ENCODE measurements around the gene SGIP1. TPM values are rescaled to one million over a fixed set of nuclear protein-coding genes. Genes with fewer than 3 reads are reported as not detected.
"Not testable (repeated sequence)": the region's sequence is repeated elsewhere in the genome, so short reads cannot be mapped to it uniquely, and the experiment has no call there.

SGIP1 gene
- total and polyA plus RNA-seq, 2 donors (not counting 3 experiments of a cell fraction or from before 2014, with no cell fraction given) = 30.9 to 68.9 TPM

GRCh38 chr1:66734531-66734930 lies 200.6 kb downstream of the SGIP1 start:
- intact Hi-C loops (cut with micrococcal nuclease); H3K27me3 ChIP-seq (ENCODE audit: control insufficient read depth in 2 of 2, insufficient read depth in 2 of 2, low read length in 2 of 2); dilution Hi-C loops (cut with MboI; ENCODE audit: extremely low pct_ligation_motif_present, low sequenced_read_pairs); H2AFZ ChIP-seq (ENCODE audit: low read depth, low read length); H3K4me2 ChIP-seq (ENCODE audit: insufficient read depth, low read length); H3K4me3 ChIP-seq (replicated peaks in 1 of 3; ENCODE audit: insufficient read depth in 1 of 3, low read depth in 1 of 3, low read length in 3 of 3); H3K9me1 ChIP-seq (replicated peaks; ENCODE audit: control insufficient read depth, extremely low read depth, insufficient read depth, low read length); H3K36me3 ChIP-seq (ENCODE audit: control insufficient read depth in 2 of 2, extremely low read depth in 1 of 2, insufficient read depth in 2 of 2, low read length in 2 of 2); H3K27ac ChIP-seq (ENCODE audit: insufficient read depth, low read depth, low read length); H3K79me2 ChIP-seq (ENCODE audit: control insufficient read depth, insufficient read depth, low read length); DNase-seq (ENCODE audit: low read depth, low spot score); BruUV-seq (replicated peaks); H3K9me3 ChIP-seq (replicated peaks; ENCODE audit: control insufficient read depth, insufficient read depth, low read length); POLR2A ChIA-PET; H3K9ac ChIP-seq (replicated peaks; ENCODE audit: extremely low read depth, insufficient read depth, low read length); FAIRE-seq; H4K20me1 ChIP-seq (replicated peaks; ENCODE audit: control insufficient read depth, extremely low read depth, insufficient read depth, low read length): not testable (repeated sequence)
- peaks cover 25% of the 10 kb centered on the region for H3K4me1 ChIP-seq (ENCODE audit: control insufficient read depth, extremely low read depth, insufficient read depth, low read length)
- CTCF ChIA-PET = interaction anchor here (0.7 to 3.1 kb wide), 7 partner anchors 8 to 284 kb away, joined by 3 to 38 read pairs (median 14); partner anchors contain the start of genes DYNLT5 and SGIP1

GRCh38 chr1:66737836-66738235 lies 203.9 kb downstream of the SGIP1 start:
- DNase-seq (ENCODE audit: low read depth, low spot score) (no peak), FAIRE-seq (no peak)
- no peaks in the 10 kb centered on the region for H3K9me1 ChIP-seq (replicated peaks; ENCODE audit: control insufficient read depth, extremely low read depth, insufficient read depth, low read length)
- intact Hi-C loops (cut with micrococcal nuclease) = no loop called here
- no peaks in the 10 kb centered on the region for H4K20me1 ChIP-seq (replicated peaks; ENCODE audit: control insufficient read depth, extremely low read depth, insufficient read depth, low read length)
- no peak overlapping the region for H3K9ac ChIP-seq (replicated peaks; ENCODE audit: extremely low read depth, insufficient read depth, low read length)
- H3K36me3 ChIP-seq (ENCODE audit: control insufficient read depth in 2 of 2, extremely low read depth in 1 of 2, insufficient read depth in 2 of 2, low read length in 2 of 2) = no peaks in the 10 kb centered on the region
- CTCF ChIA-PET = interaction anchor here (1.3 to 2.3 kb wide), 5 partner anchors 8 to 16 kb away, joined by 3 to 7 read pairs (median 4); no protein-coding TSS in a partner anchor
- peaks cover 9% of the 10 kb centered on the region for H3K4me1 ChIP-seq (ENCODE audit: control insufficient read depth, extremely low read depth, insufficient read depth, low read length)
- no TSS peak for BruUV-seq (replicated peaks)
- no peak overlapping the region for H3K27ac ChIP-seq (ENCODE audit: insufficient read depth, low read depth, low read length)
- H3K9me3 ChIP-seq (replicated peaks; ENCODE audit: control insufficient read depth, insufficient read depth, low read length) = no peaks in the 10 kb centered on the region
- no peak overlapping the region for H2AFZ ChIP-seq (ENCODE audit: low read depth, low read length)
- dilution Hi-C loops (cut with MboI; ENCODE audit: extremely low pct_ligation_motif_present, low sequenced_read_pairs) = no loop called here
- TF ChIP-seq POLR2AphosphoS5 (IDR thresholded peaks at IDR 0.05; ENCODE audit: insufficient read depth, low read depth, low read length) = no peak
- no peak for TF ChIP-seq MAX (IDR thresholded peaks at IDR 0.05; ENCODE audit: insufficient read depth, insufficient read length)
- no peak for TF ChIP-seq CTCF (IDR thresholded peaks at IDR 0.05; ENCODE audit: extremely low read depth in 1 of 2, insufficient read depth in 1 of 2, low read depth in 1 of 2, low read length in 2 of 2)
- TF ChIP-seq FOS (IDR thresholded peaks at IDR 0.05; ENCODE audit: borderline replicate concordance, insufficient read depth, low read length) = no peak
- no peak for TF ChIP-seq EZH2 (IDR thresholded peaks at IDR 0.05; ENCODE audit: borderline replicate concordance, low read depth, low read length, severe bottlenecking)
- no peak for TF ChIP-seq POLR2A (IDR thresholded peaks at IDR 0.05; ENCODE audit: low read depth, low read length)
- TF ChIP-seq MYC (IDR thresholded peaks at IDR 0.05; ENCODE audit: low read depth, low read length) = no peak
- no peak for TF ChIP-seq JUN (IDR thresholded peaks at IDR 0.05; ENCODE audit: borderline replicate concordance, insufficient read depth, insufficient read length, low read depth)
- TF ChIP-seq GATA2 (IDR thresholded peaks at IDR 0.05; ENCODE audit: insufficient read depth, insufficient read length, low read depth, low read length) = no peak
- no peak overlapping the region for H3K4me3 ChIP-seq (replicated peaks in 1 of 3; ENCODE audit: insufficient read depth in 1 of 3, low read depth in 1 of 3, low read length in 3 of 3)
- H3K79me2 ChIP-seq (ENCODE audit: control insufficient read depth, insufficient read depth, low read length) = no peaks in the 10 kb centered on the region
- no peaks in the 10 kb centered on the region for H3K27me3 ChIP-seq (ENCODE audit: control insufficient read depth in 2 of 2, insufficient read depth in 2 of 2, low read length in 2 of 2)
- POLR2A ChIA-PET = no interaction called here
- no peak overlapping the region for H3K4me2 ChIP-seq (ENCODE audit: insufficient read depth, low read length)
